ELR (cell line): Measurements from ENCODE around the gene AP2M1.
A peak's percentile ranks its signal among the peaks of the same experiment; 100 is the strongest.
"Not testable (repeated sequence)": the region's sequence is repeated elsewhere in the genome, so short reads cannot be mapped to it uniquely, and the experiment has no call there.

Experiments used
- DNase-seq: peaks from one replicate; pipeline ENCODE4 v3.0.0-alpha.2; 2015; ENCODE audit warnings: low read depth

Gene AP2M1

GRCh38 chr3:184157206-184157605, 17.4 kb upstream of the AP2M1 start:
- no peak for DNase-seq

GRCh38 chr3:184158404-184158803, 16.3 kb upstream of the AP2M1 start:
- DNase-seq = no peak

GRCh38 chr3:184160456-184160855, 14.2 kb upstream of the AP2M1 start:
- DNase-seq = peak; percentile 41

GRCh38 chr3:184162571-184163070, 12.0 kb upstream of the AP2M1 start:
- not testable (repeated sequence) for DNase-seq

- DNase-seq = no peak
Observed at GRCh38 chr3:184164648-184165330, 9.9 kb upstream of the AP2M1 start.

- no peak for DNase-seq
Observed at GRCh38 chr3:184165543-184165942, 9.1 kb upstream of the AP2M1 start.

- DNase-seq = no peak
Observed at GRCh38 chr3:184166671-184167070, 8.0 kb upstream of the AP2M1 start.

GRCh38 chr3:184167786-184168185, 6.9 kb upstream of the AP2M1 start:
- no peak for DNase-seq

- peak; percentile 94 for DNase-seq
Observed at GRCh38 chr3:184168363-184169120, 6.1 kb upstream of the AP2M1 start.

GRCh38 chr3:184169896-184170875, 4.5 kb upstream of the AP2M1 start:
- no peak for DNase-seq

GRCh38 chr3:184171562-184171961, 3.1 kb upstream of the AP2M1 start:
- peak; percentile 91 for DNase-seq

- DNase-seq = peak; percentile 87
Observed at GRCh38 chr3:184172681-184173373, 1.8 kb upstream of the AP2M1 start.

GRCh38 chr3:184173374-184173722, 1.3 kb upstream of the AP2M1 start:
- DNase-seq = no peak

- DNase-seq = no peak
Observed at GRCh38 chr3:184174284-184174645, 390 bp upstream of the AP2M1 start.

GRCh38 chr3:184175506-184175905, 851 bp downstream of the AP2M1 start:
- no peak for DNase-seq

- DNase-seq = no peak
Observed at GRCh38 chr3:184175981-184176376, 1.3 kb downstream of the AP2M1 start.

GRCh38 chr3:184176377-184177330, 2.0 kb downstream of the AP2M1 start:
- DNase-seq = peak; percentile 98

GRCh38 chr3:184177331-184177731, 2.7 kb downstream of the AP2M1 start:
- DNase-seq = peak; percentile 48

- no peak for DNase-seq
Observed at GRCh38 chr3:184177767-184178306, 3.2 kb downstream of the AP2M1 start.

- no peak for DNase-seq
Observed at GRCh38 chr3:184178521-184179138, 4.0 kb downstream of the AP2M1 start.
